HPDE6-E6E7 (cell line): ENCODE measurements around the gene MED28.

ENCODE experiments used
- DNase-seq: peaks from one replicate; pipeline ENCODE4 v3.0.0; 2011; ENCODE audit warnings: missing footprints; ENCODE audit errors: extremely low spot score

Gene MED28

DNA sequence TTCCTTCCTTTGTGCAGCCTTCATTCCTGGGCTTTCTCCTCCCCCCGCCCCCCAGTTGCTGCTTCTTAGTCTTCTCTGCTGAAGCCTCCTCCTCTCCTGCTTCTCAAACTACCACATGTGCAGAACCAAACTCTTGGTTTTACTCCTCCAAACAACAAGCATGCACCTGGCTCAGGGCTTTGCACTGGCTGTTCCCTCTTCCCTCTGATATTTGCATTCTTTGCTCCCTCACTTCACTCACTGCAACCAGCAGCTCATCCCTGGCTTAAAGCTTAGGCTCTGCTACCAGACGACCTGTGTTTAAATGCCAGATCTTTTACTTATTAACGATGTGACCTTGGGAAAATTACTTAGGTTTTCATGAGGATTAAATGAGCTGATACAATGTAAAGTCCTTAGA, 51.4 kb downstream of the MED28 start:
- DNase-seq: no peak

GRCh38 chr4:17667253-17667652, 52.8 kb downstream of the MED28 start:
- no peak for DNase-seq

DNA sequence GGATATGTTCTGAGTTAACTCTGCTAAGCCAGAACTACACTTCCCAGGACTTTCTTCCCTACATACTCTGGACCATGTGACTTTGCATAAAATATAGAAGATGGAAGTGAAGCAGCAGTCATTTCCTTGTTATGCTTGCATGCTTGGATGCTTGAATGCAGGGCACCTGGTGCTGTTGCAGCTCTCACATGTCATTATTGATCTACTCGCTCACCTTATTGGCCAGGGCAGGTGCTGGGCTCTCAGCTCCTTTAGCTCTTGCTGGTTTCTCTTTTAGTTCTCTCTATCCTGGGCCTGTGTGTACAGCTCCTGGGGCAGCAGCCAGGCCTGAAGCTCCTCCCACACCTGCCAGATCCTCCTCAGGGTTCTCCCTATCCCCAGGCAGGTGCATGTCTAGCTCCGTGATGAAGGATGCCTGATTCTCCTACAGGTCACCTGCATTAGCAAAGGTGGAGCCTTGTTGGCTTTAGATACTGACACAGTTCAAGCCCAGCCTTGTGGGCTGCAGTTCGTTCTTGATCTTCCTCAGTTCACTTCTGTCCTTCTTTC, 53.3 kb downstream of the MED28 start:
- DNase-seq: no peak

DNA sequence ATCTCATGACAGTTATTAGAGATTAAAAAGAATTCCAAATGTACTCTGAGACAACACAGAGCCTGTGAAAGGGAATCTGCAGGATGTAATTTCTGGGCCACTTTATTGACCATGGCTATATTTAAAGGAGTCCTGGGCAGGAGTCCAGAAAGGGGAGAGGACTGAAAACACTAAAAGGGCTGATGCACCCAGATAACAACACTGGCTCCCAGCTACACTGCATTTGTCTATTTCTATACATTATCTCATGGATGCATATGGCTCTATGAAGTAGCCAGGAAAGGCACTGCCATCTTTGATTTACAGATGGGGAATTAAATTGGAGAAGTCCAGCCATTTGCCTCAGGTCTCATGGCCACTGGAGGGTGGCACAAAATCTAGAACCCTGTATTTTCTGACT, 56.0 kb downstream of the MED28 start:
- no peak for DNase-seq

DNA sequence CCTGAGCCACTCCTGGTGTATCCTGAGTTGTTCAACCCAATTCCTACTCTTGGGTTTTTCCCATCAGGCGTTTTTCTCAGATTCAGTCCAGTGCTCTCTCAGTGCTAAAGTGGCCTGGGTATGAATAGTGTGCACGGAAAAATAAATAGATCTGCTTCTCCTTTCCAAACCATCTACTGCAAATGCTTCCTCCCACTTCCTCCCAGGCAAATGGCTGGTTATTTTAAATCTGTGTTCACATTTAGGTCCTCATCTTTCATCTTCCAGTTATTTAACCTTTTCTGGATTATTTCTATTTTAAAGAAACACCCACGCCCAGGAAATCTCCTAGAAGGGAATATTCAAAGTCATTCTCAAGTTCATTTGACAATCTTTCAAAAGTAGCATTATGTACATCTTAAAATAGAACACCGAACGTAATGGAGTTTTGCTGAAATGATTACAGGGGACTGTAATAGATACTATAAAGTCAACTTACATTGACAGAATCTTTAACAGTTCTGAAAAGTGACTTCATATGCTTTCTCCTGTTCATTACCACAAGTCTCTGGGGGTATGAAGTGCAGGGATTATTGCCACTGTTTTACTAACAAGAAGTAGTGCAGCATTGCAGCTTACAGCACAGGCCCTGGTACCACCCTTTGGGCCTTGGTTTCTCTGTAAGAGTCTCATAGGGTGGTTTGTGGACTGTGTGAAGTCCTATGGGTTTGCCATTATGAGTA, 66.3 kb downstream of the MED28 start:
- no peak for DNase-seq

- DNase-seq: no peak
Observed at GRCh38 chr4:17681281-17682221, 67.1 kb downstream of the MED28 start.

DNA sequence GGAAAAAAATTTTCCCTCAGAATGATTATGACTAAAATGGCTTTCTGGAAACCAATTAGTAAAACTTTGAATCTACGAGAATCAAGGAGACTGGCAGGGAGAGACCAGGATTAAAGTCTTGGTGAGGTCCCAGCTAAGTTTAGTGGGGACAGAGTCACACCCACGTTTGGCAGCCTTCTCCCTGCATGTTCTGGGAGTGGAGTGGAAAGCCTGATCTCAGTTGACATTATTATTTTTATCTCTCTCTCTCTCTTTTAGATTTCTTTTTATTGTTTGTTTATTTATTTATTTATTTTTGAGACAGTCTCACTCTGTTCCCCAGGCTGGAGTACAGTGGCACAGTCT, 67.8 kb downstream of the MED28 start:
- DNase-seq: no peak
